Fibroblast of lung (primary cell): Measurements from ENCODE around the gene EEIG1. TPM values are rescaled to one million over a fixed set of nuclear protein-coding genes. Genes with fewer than 3 reads are reported as not detected.

Experiments used
- DNase-seq, 2 donors: peaks; one replicate each; pipeline versions ENCODE4 v3.0.0 to v3.0.0-alpha.2; 2010; ENCODE audit warnings: low read depth in 2 of 2
- H2AFZ ChIP-seq: 2 replicates; pipeline ENCODE4 v1.5.1; 2012; ENCODE audit warnings: low read length, control low read depth, inconsistent platforms
- H3K27ac ChIP-seq: 2 replicates; pipeline ENCODE4 v1.5.1; 2011; ENCODE audit warnings: low read length, control low read depth; ENCODE audit not compliant: insufficient read depth
- H3K27me3 ChIP-seq: 2 replicates; pipeline ENCODE4 v1.5.1; 2011; ENCODE audit warnings: mild to moderate bottlenecking, low read length; ENCODE audit not compliant: control insufficient read depth, insufficient read depth
- H3K36me3 ChIP-seq: 2 replicates; pipeline ENCODE4 v1.5.1; 2011; ENCODE audit warnings: low read length; ENCODE audit not compliant: control insufficient read depth, insufficient read depth
- H3K4me1 ChIP-seq: 2 replicates; pipeline ENCODE4 v1.5.1; 2011; ENCODE audit warnings: low read length; ENCODE audit not compliant: control insufficient read depth, insufficient read depth; ENCODE audit errors: extremely low read depth
- H3K4me2 ChIP-seq: 2 replicates; pipeline ENCODE4 v1.5.1; 2011; ENCODE audit warnings: low read length, control low read depth; ENCODE audit not compliant: insufficient read depth; ENCODE audit errors: extremely low read depth
- H3K4me3 ChIP-seq, 4 experiments: fragments of 200-600 bp in 1 of 4; sonication (generic) in 1 of 4; replicated peaks in 1 of 4; 2 replicates each; pipeline ENCODE4 v1.5.1; 2011 to 2016; ENCODE audit warnings: low read length in 4 of 4, low read depth in 3 of 4, mild to moderate bottlenecking in 3 of 4, control low read depth in 2 of 4, inconsistent platforms in 1 of 4, mixed read lengths in 1 of 4; ENCODE audit not compliant: insufficient read depth in 1 of 4; ENCODE audit errors: control extremely low read depth in 1 of 4
- H3K79me2 ChIP-seq: 2 replicates; pipeline ENCODE4 v1.5.1; 2012; ENCODE audit warnings: mild to moderate bottlenecking, low read length, inconsistent platforms; ENCODE audit not compliant: control insufficient read depth, insufficient read depth
- H3K9ac ChIP-seq: 2 replicates; pipeline ENCODE4 v1.5.1; 2011; ENCODE audit warnings: mild to moderate bottlenecking, low read length, control low read depth; ENCODE audit not compliant: insufficient read depth
- H3K9me3 ChIP-seq: 2 replicates; pipeline ENCODE4 v1.5.1; 2012; ENCODE audit warnings: low read depth, low read length; ENCODE audit not compliant: control insufficient read depth, insufficient read depth
- H4K20me1 ChIP-seq: 2 replicates; pipeline ENCODE4 v1.5.1; 2011; ENCODE audit warnings: low read length; ENCODE audit not compliant: control insufficient read depth, insufficient read depth; ENCODE audit errors: extremely low read depth
- CTCF ChIP-seq, 2 donors: IDR thresholded peaks in 1 of 2; conservative IDR thresholded peaks in 1 of 2; 1 replicate in 1 of 2; 2 replicates in 1 of 2; pipeline ENCODE4 v1.5.1; 2011 to 2012; ENCODE audit warnings: low read length in 2 of 2, control low read depth in 1 of 2, inconsistent platforms in 1 of 2, low read depth in 1 of 2, mild to moderate bottlenecking in 1 of 2
- EZH2 ChIP-seq: IDR thresholded peaks from 2 replicates; pipeline ENCODE4 v1.5.1; 2012; ENCODE audit warnings: low read length, control low read depth, mild to moderate bottlenecking; ENCODE audit errors: missing control alignments
- polyA plus RNA-seq, 2 donors: library from polyadenylated mRNA; depleted of rRNA in 1 of 2; stranded (reverse) in 1 of 2; unstranded in 1 of 2; fragments of >200 nt; gene quantifications; 2 replicates each; pipeline ENCODE4 v1.2.1, GENCODE V29; 2011 to 2012; ENCODE audit warnings: missing spikeins in 1 of 2
- total RNA-seq: library from RNA; depleted of rRNA; stranded (reverse); fragments of >200 nt; gene quantifications from 2 replicates; pipeline ENCODE4 v1.2.1, GENCODE V29; 2014

EEIG1 gene
- total and polyA plus RNA-seq, 2 donors (not counting 1 experiment from before 2014, with no cell fraction given), result 12.8 to 13.2 TPM

GRCh38 chr9:127954831-127955293 is 25.9 kb downstream of the EEIG1 start:
- no peak for DNase-seq
- H2AFZ ChIP-seq, result no peak overlapping the region
- H3K79me2 ChIP-seq, result peaks cover 3% of the 10 kb centered on the region
- H3K9me3 ChIP-seq, result no peaks in the 10 kb centered on the region
- H3K36me3 ChIP-seq, result no peaks in the 10 kb centered on the region
- H3K27ac ChIP-seq, result no peak overlapping the region
- no peak overlapping the region for H3K4me2 ChIP-seq
- H3K27me3 ChIP-seq, result no peaks in the 10 kb centered on the region
- no peak for TF ChIP-seq CTCF (conservative IDR thresholded peaks at IDR 0.05 in 1 of 2, IDR thresholded peaks at IDR 0.05 in 1 of 2; ENCODE audit: low read depth in 1 of 2, low read length in 2 of 2)
- no peak for TF ChIP-seq EZH2
- H3K9ac ChIP-seq, result no peak overlapping the region
- H3K4me3 ChIP-seq, result no peak overlapping the region
- no peaks in the 10 kb centered on the region for H4K20me1 ChIP-seq
- H3K4me1 ChIP-seq, result peaks cover 2% of the 10 kb centered on the region

- TF ChIP-seq EZH2, result no peak
- TF ChIP-seq CTCF (conservative IDR thresholded peaks at IDR 0.05 in 1 of 2, IDR thresholded peaks at IDR 0.05 in 1 of 2; ENCODE audit: low read depth in 1 of 2, low read length in 2 of 2), result no peak
- Histone ChIP-seq H3K27me3 (no peaks in the 10 kb centered on the region), H3K27ac (no peak overlapping the region), H3K9me3 (no peaks in the 10 kb centered on the region), H2AFZ (no peak overlapping the region), H3K36me3 (no peaks in the 10 kb centered on the region), H4K20me1 (no peaks in the 10 kb centered on the region), H3K4me2 (no peak overlapping the region), H3K79me2 (peaks cover 3% of the 10 kb centered on the region), H3K9ac (no peak overlapping the region), H3K4me3 (no peak overlapping the region), H3K4me1 (peaks cover 2% of the 10 kb centered on the region)
- DNase-seq, result no peak
Observed at GRCh38 chr9:127953768-127954505, 26.9 kb downstream of the EEIG1 start.

- H3K79me2 ChIP-seq, result peaks cover 3% of the 10 kb centered on the region
- no peak for DNase-seq
- H3K36me3 ChIP-seq, result no peaks in the 10 kb centered on the region
- no peaks in the 10 kb centered on the region for H3K9me3 ChIP-seq
- no peak overlapping the region for H2AFZ ChIP-seq
- no peaks in the 10 kb centered on the region for H3K27me3 ChIP-seq
- H3K4me2 ChIP-seq, result no peak overlapping the region
- no peak overlapping the region for H3K27ac ChIP-seq
- no peak overlapping the region for H3K4me3 ChIP-seq
- H3K4me1 ChIP-seq, result peaks cover 2% of the 10 kb centered on the region
- no peaks in the 10 kb centered on the region for H4K20me1 ChIP-seq
- TF ChIP-seq CTCF (conservative IDR thresholded peaks at IDR 0.05 in 1 of 2, IDR thresholded peaks at IDR 0.05 in 1 of 2; ENCODE audit: low read depth in 1 of 2, low read length in 2 of 2), result no peak
- H3K9ac ChIP-seq, result no peak overlapping the region
Observed at GRCh38 chr9:127953154-127953553, 27.6 kb downstream of the EEIG1 start.
